Upper lobe of left lung (tissue), 6 donors: ENCODE results near the gene TRIP11. TPM values are rescaled to one million over a fixed set of nuclear protein-coding genes. Genes with fewer than 3 reads are reported as not detected.

Experiments used
- ATAC-seq, 2 donors: fragments of 200-7000 bp; cut with Tn5 transposase; one replicate each; pipeline ENCODE4 v1.9.1; 2022; ENCODE audit warnings: mild to moderate bottlenecking in 2 of 2, moderate library complexity in 2 of 2; ENCODE audit not compliant: low FRiP score in 2 of 2
- DNase-seq, 2 donors: peaks; one replicate each; pipeline ENCODE4 v3.0.0-alpha.2; 2019 to 2020
- H3K27ac ChIP-seq, 4 donors: fragments of 200-600 bp; sonication (generic); one replicate each; pipeline ENCODE4 v1.5.1; 2016 to 2019
- H3K27me3 ChIP-seq, 4 donors: fragments of 200-600 bp; sonication (generic); one replicate each; pipeline ENCODE4 v1.5.1; 2017 to 2019
- H3K36me3 ChIP-seq, 4 donors: fragments of 200-600 bp; sonication (generic); one replicate each; pipeline ENCODE4 v1.5.1; 2016 to 2019
- H3K4me1 ChIP-seq, 4 donors: fragments of 200-600 bp; sonication (generic); one replicate each; pipeline ENCODE4 v1.5.1; 2018 to 2019
- H3K4me3 ChIP-seq, 4 donors: fragments of 200-600 bp; sonication (generic); one replicate each; pipeline ENCODE4 v1.5.1; 2017 to 2019; ENCODE audit warnings: mild to moderate bottlenecking in 2 of 4, moderate library complexity in 1 of 4
- H3K9me3 ChIP-seq, 4 donors: fragments of 200-600 bp; sonication (generic); one replicate each; pipeline ENCODE4 v1.5.1; 2018 to 2019
- EP300 ChIP-seq, 4 donors: sonication (generic); formaldehyde crosslinking; IDR thresholded peaks; one replicate each; pipeline ENCODE4 v1.5.1; 2017; ENCODE audit warnings: antibody characterized with exemption in 4 of 4, control low read depth in 2 of 4
- POLR2A ChIP-seq, 4 donors: fragments of 450-650 bp; IDR thresholded peaks; one replicate each; pipeline ENCODE4 v1.5.1; 2016 to 2017; ENCODE audit warnings: antibody characterized with exemption in 4 of 4, mild to moderate bottlenecking in 2 of 4
- POLR2AphosphoS5 ChIP-seq, 2 donors: sonication (generic); formaldehyde crosslinking; IDR thresholded peaks; one replicate each; pipeline ENCODE4 v1.5.1; 2017; ENCODE audit warnings: antibody characterized with exemption in 2 of 2
- WGBS, 2 donors: methylation state at CpG; one replicate each; pipeline ENCODE4 v1.1.5; 2017 to 2018; 5-methylcytosine and 5-hydroxymethylcytosine counted together
- total RNA-seq, 6 donors: library from RNA; depleted of rRNA in 4 of 6; stranded (reverse); fragments of >200 nt in 4 of 6; gene quantifications; one replicate each; pipeline versions ENCODE4 v1.1.0 to v1.2.1, GENCODE V29; 2016 to 2021
- TF ChIP-seq, protein P1 (sequence below), 6 experiments: fragments of 450-650 bp in 4 of 6; fragments of 200-600 bp in 2 of 6; sonication (generic) in 2 of 6; IDR thresholded peaks; one replicate each; pipeline ENCODE4 v1.5.1; 2016 to 2019; ENCODE audit warnings: antibody characterized with exemption in 6 of 6
- donor health status: DM: no; HTN: no; CAD: no; lungs with moderate emphysema.
- donor health status: DM: no; HTN: yes; CAD: no; lungs with severe emphysema.

TRIP11 gene
- total RNA-seq, 6 donors from 2014 or later = 19.2 to 71.8 (median 39.1) TPM

DNA sequence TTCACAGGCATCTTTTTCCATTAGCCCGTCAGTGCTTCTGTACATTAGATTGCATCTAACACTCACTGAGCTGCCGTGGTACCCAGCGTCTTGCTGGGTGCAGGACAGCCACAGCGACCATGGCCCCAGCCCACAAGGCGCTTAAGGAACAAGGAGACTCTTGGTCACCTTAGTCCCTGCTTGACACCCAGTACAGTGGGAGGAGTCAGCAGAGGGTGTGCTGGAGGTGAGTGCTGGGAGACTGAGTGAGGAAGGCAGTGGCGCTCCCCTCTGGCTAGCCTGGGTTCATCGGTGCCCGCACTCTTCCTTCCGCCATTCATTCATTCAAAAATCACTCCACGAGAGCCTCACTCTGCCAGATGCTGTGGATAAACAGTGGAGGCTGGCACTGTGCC, 114.1 kb downstream of the TRIP11 start:
- ATAC-seq = no peak

DNA sequence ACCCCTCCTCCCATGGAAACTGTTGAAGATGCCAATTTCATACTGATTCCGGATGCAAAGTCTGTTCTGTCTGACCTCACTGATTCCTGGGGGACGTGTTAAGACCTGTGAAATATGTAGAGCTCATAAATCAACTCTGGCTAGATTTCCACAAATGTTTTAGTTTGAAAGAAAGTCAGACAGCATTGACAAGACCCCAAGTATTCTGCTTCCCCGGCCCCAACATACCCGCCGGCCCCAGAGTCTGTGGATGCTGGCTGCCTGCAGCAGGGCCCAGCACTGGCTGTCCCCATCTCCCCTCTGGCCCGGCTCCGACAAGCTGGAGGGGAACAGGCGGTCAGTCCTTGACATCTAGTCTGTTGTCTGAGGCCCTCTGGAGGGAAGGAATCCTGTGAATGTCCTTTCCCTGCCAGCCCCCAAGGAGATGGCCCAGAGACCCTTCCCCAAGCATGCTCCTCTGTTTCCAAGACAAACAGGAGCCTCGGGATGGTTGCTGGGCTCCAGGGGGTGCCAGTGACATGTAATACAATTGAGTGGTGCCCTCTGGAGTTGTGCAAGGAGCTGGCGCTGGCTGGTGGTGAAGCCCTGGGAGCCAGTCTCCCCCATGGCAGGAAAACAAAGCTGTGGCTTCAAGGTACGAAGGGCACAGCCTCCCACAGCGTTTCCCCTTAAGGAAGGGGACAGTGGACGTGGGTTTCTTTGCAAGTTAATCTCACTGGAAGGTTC, 114.7 kb downstream of the TRIP11 start:
- TF ChIP-seq EP300 (IDR thresholded peaks at IDR 0.05) = no peak
- TF ChIP-seq, protein P1, sequence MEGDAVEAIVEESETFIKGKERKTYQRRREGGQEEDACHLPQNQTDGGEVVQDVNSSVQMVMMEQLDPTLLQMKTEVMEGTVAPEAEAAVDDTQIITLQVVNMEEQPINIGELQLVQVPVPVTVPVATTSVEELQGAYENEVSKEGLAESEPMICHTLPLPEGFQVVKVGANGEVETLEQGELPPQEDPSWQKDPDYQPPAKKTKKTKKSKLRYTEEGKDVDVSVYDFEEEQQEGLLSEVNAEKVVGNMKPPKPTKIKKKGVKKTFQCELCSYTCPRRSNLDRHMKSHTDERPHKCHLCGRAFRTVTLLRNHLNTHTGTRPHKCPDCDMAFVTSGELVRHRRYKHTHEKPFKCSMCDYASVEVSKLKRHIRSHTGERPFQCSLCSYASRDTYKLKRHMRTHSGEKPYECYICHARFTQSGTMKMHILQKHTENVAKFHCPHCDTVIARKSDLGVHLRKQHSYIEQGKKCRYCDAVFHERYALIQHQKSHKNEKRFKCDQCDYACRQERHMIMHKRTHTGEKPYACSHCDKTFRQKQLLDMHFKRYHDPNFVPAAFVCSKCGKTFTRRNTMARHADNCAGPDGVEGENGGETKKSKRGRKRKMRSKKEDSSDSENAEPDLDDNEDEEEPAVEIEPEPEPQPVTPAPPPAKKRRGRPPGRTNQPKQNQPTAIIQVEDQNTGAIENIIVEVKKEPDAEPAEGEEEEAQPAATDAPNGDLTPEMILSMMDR (IDR thresholded peaks at IDR 0.05) = no peak
- no peak for TF ChIP-seq POLR2A (IDR thresholded peaks at IDR 0.05)
- TF ChIP-seq POLR2AphosphoS5 (IDR thresholded peaks at IDR 0.05) = no peak
- peak overlapping the region in 2 of 4 donors; percentile 12 to 34 for H3K27ac ChIP-seq
- peak in 1 of 2 donors; percentile 42 for DNase-seq

More for the DNA sequence above, 114.1 kb downstream of the TRIP11 start:
- Histone ChIP-seq H3K36me3 (no peaks in the 10 kb centered on the region), H3K27ac (peak overlapping the region in 3 of 4 donors; percentile 13 to 34 (median 22)), H3K27me3 (no peaks in the 10 kb centered on the region), H3K4me3 (no peak overlapping the region), H3K9me3 (no peaks in the 10 kb centered on the region), H3K4me1 (peaks cover 0 to 11% (median 0%) of the 10 kb centered on the region in 4 donors)
- TF ChIP-seq POLR2A (IDR thresholded peaks at IDR 0.05) (no peak), POLR2AphosphoS5 (IDR thresholded peaks at IDR 0.05) (no peak), EP300 (IDR thresholded peaks at IDR 0.05) (no peak)
- TF ChIP-seq, protein P1 (IDR thresholded peaks at IDR 0.05) = no peak
- 89 to 90% methylated on average over 10 of the region's 10 CpGs for WGBS, 2 donors
- no peak for DNase-seq

DNA sequence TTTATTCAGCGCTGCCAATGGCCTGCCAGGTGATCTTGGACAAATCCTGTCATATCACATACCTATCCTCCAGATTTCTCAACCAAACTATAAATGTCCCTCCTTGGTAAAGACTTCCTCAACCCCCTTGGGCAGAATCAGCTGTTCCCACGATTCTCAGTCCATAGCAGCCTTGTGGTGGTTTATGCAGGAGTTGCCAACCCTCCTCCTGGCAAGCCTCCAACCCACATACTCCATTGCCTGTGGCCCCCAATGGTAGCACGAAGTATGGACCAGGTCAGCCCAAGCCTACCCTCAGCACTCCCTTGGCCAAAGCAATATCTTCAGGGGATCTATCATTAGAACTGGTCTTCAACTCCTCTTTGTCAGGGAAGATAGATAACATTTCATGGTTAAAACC, 119.3 kb downstream of the TRIP11 start:
- Histone ChIP-seq H3K4me3 (no peak overlapping the region), H3K4me1 (peaks cover 0 to 12% (median 3%) of the 10 kb centered on the region in 4 donors), H3K36me3 (no peaks in the 10 kb centered on the region), H3K9me3 (no peaks in the 10 kb centered on the region), H3K27ac (peak overlapping the region in 2 of 4 donors; percentile 31 to 36), H3K27me3 (no peaks in the 10 kb centered on the region)
- WGBS, 2 donors = 53 to 56% methylated on average over 3 of the region's 3 CpGs
- no peak for DNase-seq
- no peak for ATAC-seq
- TF ChIP-seq POLR2A (IDR thresholded peaks at IDR 0.05) (no peak), POLR2AphosphoS5 (IDR thresholded peaks at IDR 0.05) (no peak), EP300 (IDR thresholded peaks at IDR 0.05) (no peak)
- TF ChIP-seq, protein P1 (IDR thresholded peaks at IDR 0.05) = no peak

More for the DNA sequence above, 114.7 kb downstream of the TRIP11 start:
- peak; percentile 27 to 49 for ATAC-seq
- Histone ChIP-seq H3K36me3 (no peaks in the 10 kb centered on the region), H3K4me1 (peaks cover 0 to 11% (median 0%) of the 10 kb centered on the region in 4 donors), H3K9me3 (no peaks in the 10 kb centered on the region), H3K4me3 (no peak overlapping the region), H3K27me3 (no peaks in the 10 kb centered on the region)
- WGBS, 2 donors = 71 to 79% methylated on average over 9 to 11 of the region's 13 CpGs

GRCh38 chr14:91919814-91920213, 120.0 kb downstream of the TRIP11 start:
- 31 to 43% methylated on average over 4 of the region's 4 CpGs for WGBS, 2 donors
- H3K27me3 ChIP-seq = no peaks in the 10 kb centered on the region
- DNase-seq (no peak), ATAC-seq (peak; percentile 65 to 82)
- no peaks in the 10 kb centered on the region for H3K9me3 ChIP-seq
- TF ChIP-seq POLR2A (IDR thresholded peaks at IDR 0.05) (peak in 1 of 4 donors; percentile 15), EP300 (IDR thresholded peaks at IDR 0.05) (no peak), POLR2AphosphoS5 (IDR thresholded peaks at IDR 0.05) (no peak)
- TF ChIP-seq, protein P1 (IDR thresholded peaks at IDR 0.05) = no peak
- peaks cover 0 to 12% (median 3%) of the 10 kb centered on the region in 4 donors for H3K4me1 ChIP-seq
- H3K36me3 ChIP-seq = no peaks in the 10 kb centered on the region
- no peak overlapping the region for H3K4me3 ChIP-seq
- peak overlapping the region in 3 of 4 donors; percentile 31 to 63 (median 48) for H3K27ac ChIP-seq
